PC-3 (cell line): ENCODE measurements around the gene MUCL3.

Experiments
- CTCF ChIP-seq: fragments of 300-600 bp; sonication (generic); conservative IDR thresholded peaks from 2 replicates; pipeline ENCODE4 v1.5.1; 2017; ENCODE audit warnings: antibody characterized with exemption, low read depth, mild to moderate bottlenecking, low read length
- EZH2 ChIP-seq: fragments of 300-600 bp; sonication (generic); IDR thresholded peaks from one replicate; pipeline ENCODE4 v1.6.1; 2017; ENCODE audit warnings: antibody characterized with exemption, mild to moderate bottlenecking, low read length; ENCODE audit not compliant: unreplicated experiment
- EZH2phosphoT487 ChIP-seq: fragments of 300-600 bp; sonication (generic); IDR thresholded peaks from 2 replicates; pipeline ENCODE4 v1.6.1; 2018; ENCODE audit warnings: mild to moderate bottlenecking, antibody characterized with exemption, low read length, borderline replicate concordance

GRCh38 chr6:30917041-30917440, 23.7 kb upstream of the MUCL3 start:
- TF ChIP-seq CTCF (no peak), EZH2phosphoT487 (no peak), EZH2 (no peak)
